Kidney (tissue), 14 donors: ENCODE data around the gene MEAF6. TPM values are rescaled to one million over a fixed set of nuclear protein-coding genes. Genes with fewer than 3 reads are reported as not detected.
"Not testable (repeated sequence)": the region's sequence is repeated elsewhere in the genome, so short reads cannot be mapped to it uniquely, and the experiment has no call there.

Experiments used
- DNase-seq, 5 donors: peaks; one replicate each; pipeline ENCODE4 v3.0.0-alpha.2; 2013 to 2020
- FAIRE-seq: peaks from 2 replicates; lab custom pipeline; 2012; peaks lifted over from hg19 to GRCh38; lab: Jason Lieb, UNC
- H3K27ac ChIP-seq, 2 donors: one replicate each; pipeline ENCODE4 v1.7.0; 2013; ENCODE audit warnings: low read depth in 2 of 2, low read length in 2 of 2, inconsistent platforms in 1 of 2
- H3K27me3 ChIP-seq: one replicate; pipeline ENCODE4 v1.7.1; 2013; ENCODE audit warnings: low read length, inconsistent platforms; ENCODE audit not compliant: control insufficient read depth, insufficient read depth
- H3K36me3 ChIP-seq, 3 donors: one replicate each; pipeline versions ENCODE4 v1.7.0 to v1.7.1; 2013; ENCODE audit warnings: low read length in 3 of 3, control low read depth in 1 of 3, inconsistent platforms in 1 of 3; ENCODE audit not compliant: insufficient read depth in 3 of 3, control insufficient read depth in 2 of 3
- H3K4me1 ChIP-seq, 3 donors: one replicate each; pipeline versions ENCODE4 v1.7.0 to v1.7.1; 2013; ENCODE audit warnings: low read length in 3 of 3, inconsistent platforms in 1 of 3, low read depth in 1 of 3; ENCODE audit not compliant: control insufficient read depth in 2 of 3, insufficient read depth in 2 of 3
- H3K4me3 ChIP-seq, 3 donors: one replicate each; pipeline versions ENCODE4 v1.7.0 to v1.8.1; 2013; ENCODE audit warnings: low read length in 3 of 3, control low read depth in 1 of 3, inconsistent platforms in 1 of 3
- H3K9ac ChIP-seq, 3 donors: one replicate each; pipeline versions ENCODE4 v1.7.0 to v1.7.1; 2013; ENCODE audit warnings: low read length in 3 of 3, control low read depth in 1 of 3, inconsistent platforms in 1 of 3
- H3K9me3 ChIP-seq, 3 donors: one replicate each; pipeline versions ENCODE4 v1.7.0 to v1.7.1; 2013; ENCODE audit warnings: low read length in 3 of 3, control low read depth in 1 of 3, inconsistent platforms in 1 of 3; ENCODE audit not compliant: control insufficient read depth in 2 of 3, insufficient read depth in 1 of 3
- CTCF ChIP-seq: IDR thresholded peaks from 3 replicates; pipeline ENCODE4 v1.5.1; 2012; ENCODE audit warnings: mild to moderate bottlenecking, moderate library complexity, borderline replicate concordance; ENCODE audit not compliant: insufficient read depth; ENCODE audit errors: extremely low read depth
- intact Hi-C: fragments of 100-400 bp; cut with DNase I; formaldehyde crosslinking; loops from one replicate; pipeline ENCODE4 v1.11.1; 2022
- polyA plus RNA-seq: library from polyadenylated mRNA; stranded (reverse); fragments of 350-450 nt; fragmentation: Illumina TruSeq; extraction: RNeasy Lipid Tissue Mini Kit (QIAGEN cat#74804); gene quantifications from one replicate; pipeline ENCODE4 v1.2.3, GENCODE V29; 2014; ENCODE audit warnings: low read depth, low replicate concordance; ENCODE audit not compliant: insufficient read depth
- total RNA-seq: library from RNA; stranded (reverse); fragmentation: NEBNext Ultra II Directional; extraction: Animal tissue kit (Norgen Biotek cat#: 25700); gene quantifications from one replicate; pipeline ENCODE4 v1.2.1, GENCODE V29; 2021
- donor health status: control.
- donor health status: control.
- donor health status: control.
- donor health status: control.
- donor health status: control.
- donor health status: DM: yes; HTN: yes; CAD: no.
- donor health status: Normal renal cell carcinoma (clear cell type).

MEAF6 gene
- total and polyA plus RNA-seq, 2 donors from 2014 or later = 45.7 to 65.8 TPM

- TF ChIP-seq CTCF = no peak
- Histone ChIP-seq H3K4me3 (peak overlapping the region in 2 of 3 donors; percentile 55 to 62), H3K36me3 (no peaks in the 10 kb centered on the region), H3K4me1 (peaks cover 0 to 3% (median 0%) of the 10 kb centered on the region in 3 donors), H3K27ac (no peak overlapping the region), H3K27me3 (no peaks in the 10 kb centered on the region), H3K9me3 (no peaks in the 10 kb centered on the region), H3K9ac (no peak overlapping the region)
- DNase-seq (no peak), FAIRE-seq (no peak)
- intact Hi-C loops = no loop called here
Observed at GRCh38 chr1:37519613-37520012, 5.0 kb upstream of the MEAF6 start.

- intact Hi-C loops, H3K9me3 ChIP-seq, DNase-seq, H3K27me3 ChIP-seq, FAIRE-seq, H3K9ac ChIP-seq, H3K4me1 ChIP-seq, H3K27ac ChIP-seq, H3K36me3 ChIP-seq: not testable (repeated sequence)
- H3K4me3 ChIP-seq = peak overlapping the region in 2 of 3 donors; percentile 55 to 62
Observed at GRCh38 chr1:37518929-37519328, 4.4 kb upstream of the MEAF6 start.

- FAIRE-seq, H3K27me3 ChIP-seq, intact Hi-C loops, H3K36me3 ChIP-seq, H3K4me1 ChIP-seq, H3K4me3 ChIP-seq, DNase-seq, H3K9ac ChIP-seq, H3K9me3 ChIP-seq, H3K27ac ChIP-seq: not testable (repeated sequence)
Observed at GRCh38 chr1:37518241-37518640, 3.7 kb upstream of the MEAF6 start.

DNA sequence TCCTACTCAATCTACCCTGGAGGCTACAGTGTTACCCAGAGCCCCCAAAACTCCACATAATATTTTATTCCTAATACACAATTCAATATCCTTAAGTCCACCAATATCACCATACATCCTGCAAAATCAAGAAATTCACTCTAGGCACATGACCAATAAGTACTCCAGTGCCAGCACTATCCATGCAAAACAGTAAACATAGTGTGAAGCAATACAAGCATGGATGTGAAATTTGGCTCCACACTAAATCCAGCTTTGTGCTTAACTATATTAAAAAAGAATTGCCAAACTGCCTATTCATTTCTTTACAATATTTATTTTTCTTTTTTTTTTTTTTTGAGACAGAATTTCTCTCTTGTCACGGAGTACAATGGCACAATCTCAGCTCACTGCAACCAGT is 3.0 kb upstream of the MEAF6 start:
- H3K9me3 ChIP-seq = no peaks in the 10 kb centered on the region
- intact Hi-C loops = no loop called here
- no peak overlapping the region for H3K27ac ChIP-seq
- H3K27me3 ChIP-seq = no peaks in the 10 kb centered on the region
- TF ChIP-seq CTCF = no peak
- peaks cover 0 to 11% (median 7%) of the 10 kb centered on the region in 3 donors for H3K4me1 ChIP-seq
- H3K36me3 ChIP-seq = peaks cover 0 to 3% (median 2%) of the 10 kb centered on the region in 3 donors
- DNase-seq = no peak
- no peak for FAIRE-seq
- no peak overlapping the region for H3K9ac ChIP-seq
- H3K4me3 ChIP-seq = no peak overlapping the region
